DMS153 treated with DMSO at 0.1 percent for 48 hours (cell line): ENCODE data around the gene SCCPDH.
"Not testable (repeated sequence)": the region's sequence is repeated elsewhere in the genome, so short reads cannot be mapped to it uniquely, and the experiment has no call there.

Experiments used
- DNase-seq: peaks from one replicate; lab custom pipeline; 2025; ENCODE audit not compliant: unreplicated experiment; lab: John Stamatoyannopoulos, UW

SCCPDH gene

DNA sequence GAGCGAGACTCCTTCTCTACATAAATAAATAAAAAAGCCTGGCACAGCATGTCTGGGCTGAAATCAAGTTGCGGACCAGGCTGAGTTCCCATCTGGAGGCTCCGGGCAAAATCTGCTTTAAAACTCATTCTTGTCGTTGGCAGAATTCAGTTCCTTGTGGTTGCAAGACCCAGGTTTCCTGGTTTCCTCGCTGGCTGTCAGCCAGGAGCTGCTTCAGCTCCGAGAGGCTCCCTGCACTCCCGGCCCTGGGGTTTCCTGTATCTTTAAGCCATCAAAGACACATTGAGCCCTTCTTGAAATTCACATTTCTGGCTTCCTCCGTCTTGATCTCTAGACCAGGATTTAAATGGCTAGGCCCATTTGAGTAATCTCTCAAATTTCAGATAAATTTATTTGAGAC, 20.6 kb upstream of the SCCPDH start:
- no peak for DNase-seq

DNA sequence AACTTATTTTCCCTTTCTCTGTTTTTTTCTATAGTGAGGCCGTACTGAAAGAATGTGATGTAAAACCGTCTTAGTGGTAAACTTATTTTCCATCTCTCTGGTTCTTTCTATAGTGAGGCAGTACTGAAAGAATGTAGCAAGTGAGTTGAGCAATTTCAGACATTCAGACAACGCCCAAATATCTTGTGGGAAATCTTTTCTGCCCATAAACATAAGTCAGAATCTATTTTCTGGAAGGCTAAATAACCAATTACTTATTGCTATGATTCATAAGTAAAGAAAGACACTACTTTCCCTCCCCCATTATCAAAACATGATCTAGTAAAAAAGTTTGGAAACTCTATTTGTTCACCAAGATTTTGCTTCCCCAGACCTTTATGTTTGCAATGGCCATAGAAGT, 18.8 kb upstream of the SCCPDH start:
- DNase-seq = no peak

DNA sequence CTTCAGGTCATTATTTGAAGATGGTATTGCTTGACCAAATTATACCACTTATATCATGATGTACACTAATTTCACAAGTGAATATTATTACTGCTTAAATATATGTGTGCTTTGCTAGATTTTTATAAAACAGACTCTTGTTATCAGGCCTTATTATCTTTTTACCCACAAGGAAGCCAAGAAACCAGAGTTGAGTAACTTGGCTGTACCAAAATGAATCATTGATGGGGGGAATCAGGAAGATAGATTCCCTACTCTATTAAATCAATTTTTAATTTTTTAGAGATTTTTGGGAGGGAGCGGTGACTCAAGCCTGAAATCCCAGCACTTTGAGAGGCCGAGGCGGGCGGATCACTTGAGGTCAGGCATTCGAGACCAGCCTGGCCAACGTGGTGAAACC, 16.0 kb upstream of the SCCPDH start:
- DNase-seq = no peak

DNA sequence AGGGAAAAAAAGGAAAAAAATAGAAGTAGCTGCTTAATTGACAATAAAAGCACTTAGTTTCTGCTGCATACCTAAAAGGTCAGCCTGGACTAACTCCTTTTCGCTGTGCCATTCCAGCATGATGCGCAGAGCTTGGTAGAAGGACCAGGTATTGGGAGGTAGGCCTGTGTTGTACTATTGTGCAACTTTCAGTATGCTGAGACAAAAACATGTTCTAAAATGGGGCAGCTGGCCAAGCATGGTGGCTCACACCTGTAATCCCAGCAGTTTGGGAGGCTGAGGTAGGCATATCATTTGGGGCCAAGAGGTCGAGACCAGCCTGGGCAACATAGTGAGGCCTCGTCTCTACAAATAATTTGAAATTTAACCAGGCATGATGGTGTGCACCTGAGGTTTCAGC, 15.0 kb upstream of the SCCPDH start:
- no peak for DNase-seq

DNA sequence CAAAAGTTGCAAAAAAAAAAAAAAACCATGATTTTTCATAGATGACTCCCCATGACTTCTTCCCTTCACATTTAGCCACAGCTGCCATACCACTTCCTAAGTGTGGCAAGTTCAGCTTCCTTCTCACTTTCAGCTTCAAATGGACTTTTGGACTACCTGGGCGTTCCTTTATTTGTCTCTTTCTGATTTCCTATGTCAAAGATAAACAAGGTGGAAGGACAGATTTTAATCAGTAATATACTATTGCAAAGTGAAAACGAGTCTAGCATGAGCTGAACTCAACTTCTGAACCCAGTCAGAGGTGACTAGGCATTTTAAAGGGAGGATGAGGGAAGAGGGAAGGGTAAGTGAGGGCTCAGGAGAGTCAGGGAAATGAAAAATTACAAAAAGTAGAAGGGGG, 14.4 kb upstream of the SCCPDH start:
- DNase-seq = no peak

DNA sequence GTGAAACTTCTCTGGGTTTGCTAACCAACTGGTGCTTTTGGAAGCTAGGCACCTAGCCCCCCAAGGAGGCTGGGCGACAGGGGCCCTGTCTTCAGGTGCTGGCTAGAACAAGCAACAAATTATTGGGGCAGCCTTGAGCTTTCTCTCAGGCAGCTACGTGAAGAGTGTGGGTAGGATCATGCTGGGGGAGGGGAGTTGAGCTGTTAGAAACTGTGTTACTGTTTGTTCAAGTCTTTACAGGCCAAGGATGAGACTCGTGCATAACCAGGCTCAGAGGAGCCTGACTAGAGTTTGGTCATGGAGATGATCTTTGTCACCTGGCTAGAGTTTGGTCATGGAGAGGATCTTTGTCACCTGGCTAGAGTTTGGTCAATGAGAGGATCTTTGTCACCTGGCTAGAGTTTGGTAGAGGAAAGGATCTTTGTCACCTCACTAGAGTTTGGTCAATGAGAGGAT, 12.6 kb upstream of the SCCPDH start:
- no peak for DNase-seq

DNA sequence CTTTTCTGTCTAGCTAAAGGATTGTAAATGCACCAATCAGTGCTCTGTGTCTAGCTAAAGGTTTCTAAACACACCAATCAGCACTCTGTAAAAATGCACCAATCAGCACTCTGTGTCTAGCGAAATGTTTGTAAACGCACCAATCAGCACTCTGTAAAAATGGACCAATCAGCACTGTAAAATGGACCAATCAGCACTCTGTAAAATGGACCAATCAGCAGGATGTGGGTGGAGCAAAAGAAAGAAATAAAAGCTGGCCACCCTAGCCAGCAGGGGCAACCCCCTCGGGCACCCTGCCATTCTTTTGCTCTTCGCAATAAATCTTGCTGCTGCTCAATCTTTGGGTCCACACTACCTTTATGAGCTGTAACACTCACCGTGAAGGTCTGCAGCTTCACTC, 11.8 kb upstream of the SCCPDH start:
- not testable (repeated sequence) for DNase-seq

DNA sequence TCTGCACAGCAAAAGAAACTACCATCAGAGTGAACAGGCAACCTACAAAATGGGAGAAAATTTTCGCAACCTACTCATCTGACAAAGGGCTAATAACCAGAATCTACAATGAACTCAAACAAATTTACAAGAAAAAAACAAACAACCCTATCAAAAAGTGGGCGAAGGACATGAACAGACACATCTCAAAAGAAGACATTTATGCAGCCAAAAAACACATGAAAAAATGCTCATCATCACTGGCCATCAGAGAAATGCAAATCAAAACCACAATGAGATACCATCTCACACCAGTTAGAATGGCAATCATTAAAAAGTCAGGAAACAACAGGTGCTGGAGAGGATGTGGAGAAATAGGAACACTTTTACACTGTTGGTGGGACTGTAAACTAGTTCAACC, 4.8 kb upstream of the SCCPDH start:
- not testable (repeated sequence) for DNase-seq

DNA sequence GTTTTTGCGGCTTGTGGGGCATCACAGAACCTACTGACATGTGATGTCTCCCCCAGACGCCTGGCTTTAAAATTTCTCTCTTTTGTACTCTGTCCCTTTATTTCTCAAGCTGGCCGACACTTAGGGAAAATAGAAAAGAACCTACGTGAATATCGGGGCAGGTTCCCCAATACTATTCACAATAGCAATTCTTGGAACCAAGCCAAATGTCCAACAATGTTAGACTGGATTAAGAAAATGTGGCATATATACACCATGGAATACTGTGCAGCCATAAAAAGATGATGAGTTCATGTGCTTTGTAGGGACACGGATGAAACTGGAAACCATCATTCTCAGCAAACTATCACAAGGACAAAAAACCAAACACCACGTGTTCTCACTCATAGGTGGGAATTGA, 3.4 kb upstream of the SCCPDH start:
- not testable (repeated sequence) for DNase-seq

DNA sequence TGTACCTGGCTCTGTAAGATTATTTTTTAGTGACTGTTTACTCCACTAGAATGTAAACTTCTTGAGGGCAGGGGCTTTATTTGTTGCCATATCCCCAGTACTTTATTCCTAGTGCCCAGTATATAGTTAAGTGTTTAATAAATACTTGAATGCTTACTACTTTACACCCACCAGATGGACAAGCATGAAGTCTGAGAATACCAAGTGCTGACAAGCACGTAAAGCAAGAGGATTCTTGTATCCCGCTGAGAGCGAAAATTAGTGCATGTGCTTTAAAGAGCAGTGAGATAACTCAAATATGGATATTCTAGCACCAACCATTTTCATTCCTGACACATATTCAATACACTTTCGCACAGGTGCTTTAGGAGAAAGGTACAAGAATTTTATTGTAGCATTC, 1.5 kb upstream of the SCCPDH start:
- no peak for DNase-seq

DNA sequence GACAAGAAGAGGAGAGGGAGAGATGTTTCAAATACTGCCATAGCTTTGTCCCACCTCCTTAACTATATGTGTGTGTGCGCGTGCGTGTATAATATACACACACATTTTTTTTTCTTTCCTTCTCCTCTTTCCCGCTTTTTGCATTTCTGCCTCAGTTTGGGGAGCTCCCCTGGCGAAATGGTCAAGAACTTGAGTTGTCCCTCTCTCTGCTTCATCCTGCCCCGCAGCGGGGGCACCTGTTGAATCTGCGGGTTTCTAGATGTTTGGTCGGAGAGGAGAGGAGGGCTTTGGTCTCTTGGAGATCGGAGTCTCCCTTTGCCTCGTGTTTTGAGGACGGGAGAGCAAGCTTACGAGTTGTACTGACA, 504 bp downstream of the SCCPDH start:
- DNase-seq = no peak

DNA sequence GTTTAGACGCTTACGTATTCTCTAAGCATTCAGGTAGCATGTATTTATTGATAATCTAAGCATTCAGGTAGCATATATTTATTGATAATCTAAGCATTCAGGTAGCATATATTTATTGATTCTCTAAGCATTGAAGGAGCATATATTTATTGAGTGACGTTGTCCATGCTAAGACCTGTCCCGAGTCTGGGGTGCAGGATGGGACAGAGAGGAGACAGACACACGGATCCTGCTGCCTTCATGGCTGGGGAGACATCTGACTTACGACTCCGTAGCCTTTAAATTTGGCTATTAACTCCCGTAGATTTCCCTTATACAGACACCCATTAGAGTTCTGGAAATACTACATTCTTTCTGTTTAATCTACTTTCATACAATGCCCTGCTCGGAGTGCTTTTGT, 982 bp downstream of the SCCPDH start:
- DNase-seq = no peak

DNA sequence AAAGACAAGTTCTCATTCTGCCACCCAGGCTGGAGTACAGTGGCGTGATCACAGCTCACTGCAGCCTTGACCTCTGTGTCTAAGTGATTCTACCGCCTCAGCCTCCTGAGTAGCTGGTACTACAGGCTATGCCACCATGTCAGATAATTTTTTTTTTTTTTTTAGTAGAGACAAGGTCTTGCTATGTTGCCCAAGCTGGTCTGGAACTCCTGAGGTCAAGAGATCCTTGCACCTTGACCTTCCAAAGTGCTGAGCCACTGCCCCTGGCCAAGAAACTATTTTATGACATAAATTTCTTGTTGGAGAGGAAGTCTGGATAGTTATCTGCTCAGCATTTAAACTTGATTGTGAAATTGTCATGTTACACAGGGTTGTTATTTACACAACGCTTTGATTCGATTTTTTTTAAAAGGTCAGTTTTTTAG, 2.1 kb downstream of the SCCPDH start:
- no peak for DNase-seq

DNA sequence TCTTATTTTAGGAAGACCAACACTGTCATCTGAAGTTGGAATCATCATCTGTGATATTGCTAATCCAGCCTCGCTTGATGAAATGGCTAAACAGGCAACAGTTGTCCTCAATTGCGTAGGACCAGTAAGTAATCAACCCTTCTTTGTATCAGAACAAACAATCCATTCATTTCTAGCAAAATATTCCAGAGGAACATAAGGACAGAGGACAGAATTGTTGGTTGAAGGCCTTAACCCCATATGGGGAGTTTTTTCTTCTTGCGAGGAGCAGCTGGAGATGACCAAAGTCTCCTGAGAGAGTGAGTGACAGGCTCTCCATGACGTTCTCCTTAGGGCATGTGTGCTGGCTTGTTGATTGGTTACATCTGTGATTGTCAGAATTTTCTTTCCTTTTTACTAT, 2.7 kb downstream of the SCCPDH start:
- DNase-seq = no peak

DNA sequence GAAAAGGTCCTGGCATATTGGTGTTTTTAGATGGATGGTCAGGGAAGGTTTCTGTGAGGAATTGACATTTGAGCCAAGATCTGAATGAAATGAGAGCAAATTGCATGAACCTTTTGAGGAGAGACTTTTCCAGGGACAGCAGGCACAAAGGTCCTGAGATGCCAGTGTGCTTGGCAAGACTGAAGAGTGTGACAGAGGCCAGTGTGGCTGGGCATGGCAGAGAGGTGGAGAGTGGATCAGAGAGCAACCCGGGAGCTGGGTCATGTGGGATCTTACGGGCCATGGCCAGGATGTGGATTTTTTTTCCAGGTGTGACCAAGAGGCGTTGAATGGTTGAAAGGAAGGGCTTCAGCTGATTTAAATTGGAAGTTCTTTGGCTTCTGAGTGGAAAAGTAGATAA, 3.4 kb downstream of the SCCPDH start:
- DNase-seq = no peak

DNA sequence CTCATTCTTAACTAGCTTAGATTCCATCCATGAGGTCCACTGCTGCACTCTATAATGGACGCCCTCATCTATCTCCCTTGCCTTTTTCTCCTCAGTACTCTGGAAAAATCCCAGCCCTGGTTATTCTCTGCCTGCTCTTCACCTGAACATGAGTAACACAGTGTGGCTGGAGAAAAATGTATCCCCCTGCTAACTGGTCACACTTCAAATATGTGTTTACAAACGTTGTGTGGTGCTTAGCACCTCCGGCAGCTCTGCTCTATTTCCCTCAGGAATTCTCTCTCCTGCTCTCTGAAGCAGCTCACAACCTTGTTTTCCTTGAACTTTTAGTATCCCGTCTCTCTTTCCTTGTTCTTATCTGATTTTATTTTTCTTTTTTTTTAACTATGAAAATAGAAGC, 4.1 kb downstream of the SCCPDH start:
- no peak for DNase-seq

DNA sequence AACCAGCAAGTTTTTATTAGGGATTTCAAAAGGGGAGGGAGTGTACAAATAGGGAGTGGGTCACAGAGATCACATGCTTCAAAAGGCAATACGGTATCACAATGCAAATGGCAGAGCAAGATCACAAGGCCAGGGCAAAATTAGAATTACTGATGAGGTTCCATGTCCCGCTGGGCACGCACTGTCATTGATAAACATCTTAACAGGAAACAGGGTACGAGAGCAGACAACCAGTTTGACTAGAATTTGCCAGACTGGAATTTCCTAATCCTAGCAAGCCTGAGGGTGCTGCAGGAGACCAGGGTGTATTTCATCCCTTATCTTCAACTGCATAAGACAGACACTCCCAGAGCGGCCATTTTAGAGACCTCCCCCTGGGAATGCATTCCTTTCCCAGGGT, 4.8 kb downstream of the SCCPDH start:
- not testable (repeated sequence) for DNase-seq

DNA sequence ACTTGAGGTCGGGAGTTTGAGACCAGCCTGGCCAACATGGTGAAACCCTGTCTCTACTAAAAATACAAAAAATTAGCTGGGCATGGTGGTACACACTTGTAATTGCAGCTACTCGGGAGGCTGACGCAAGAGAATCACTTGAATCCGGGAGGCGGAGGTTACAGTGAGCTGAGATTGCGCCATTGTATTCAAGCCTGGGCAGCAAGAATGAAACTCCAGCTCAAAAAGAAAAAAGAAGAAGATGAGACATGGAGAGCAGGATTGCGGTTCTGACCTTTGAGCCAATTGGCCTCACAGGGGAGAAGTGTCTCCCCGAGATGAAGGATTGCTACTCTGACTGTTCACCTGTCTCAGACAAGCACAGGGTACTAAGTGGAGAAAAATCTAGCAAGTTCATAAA, 6.6 kb downstream of the SCCPDH start:
- no peak for DNase-seq

DNA sequence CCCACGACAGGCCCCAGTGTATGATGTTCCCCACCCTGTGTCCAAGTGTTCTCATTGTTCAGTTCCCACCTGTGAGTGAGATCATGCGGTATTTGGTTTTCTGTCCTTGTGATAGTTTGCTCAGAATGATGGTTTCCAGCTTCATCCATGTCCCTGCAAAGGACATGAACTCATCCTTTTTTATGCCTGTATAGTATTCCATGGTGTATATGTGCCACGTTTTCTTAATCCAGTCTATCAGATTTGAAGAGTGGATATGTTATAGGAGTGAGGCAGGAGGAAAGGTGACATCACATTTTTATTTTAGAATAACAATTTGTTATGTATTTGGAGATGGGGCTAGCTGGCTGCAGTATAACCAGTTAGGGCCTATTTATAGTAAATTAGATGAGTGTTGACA, 7.7 kb downstream of the SCCPDH start:
- DNase-seq = not testable (repeated sequence)

DNA sequence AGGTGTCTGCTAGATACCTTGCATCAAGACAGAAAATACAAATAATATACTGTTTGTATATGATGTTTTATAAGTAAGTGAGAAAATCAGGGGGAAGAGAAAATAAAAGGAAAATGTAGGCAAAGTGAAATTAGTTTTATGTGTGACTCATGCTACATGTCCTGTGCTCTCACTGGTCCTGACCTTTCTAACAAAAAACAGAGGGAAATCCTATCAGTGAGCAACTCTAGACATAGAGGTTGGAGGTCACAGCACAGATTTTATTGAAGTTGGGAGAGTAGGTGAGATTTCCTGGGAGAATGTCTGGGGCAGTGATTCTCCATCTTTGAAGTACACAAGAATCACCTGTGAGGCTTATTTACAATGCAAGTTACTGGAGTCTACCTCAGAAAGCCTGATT, 9.5 kb downstream of the SCCPDH start:
- DNase-seq = no peak

DNA sequence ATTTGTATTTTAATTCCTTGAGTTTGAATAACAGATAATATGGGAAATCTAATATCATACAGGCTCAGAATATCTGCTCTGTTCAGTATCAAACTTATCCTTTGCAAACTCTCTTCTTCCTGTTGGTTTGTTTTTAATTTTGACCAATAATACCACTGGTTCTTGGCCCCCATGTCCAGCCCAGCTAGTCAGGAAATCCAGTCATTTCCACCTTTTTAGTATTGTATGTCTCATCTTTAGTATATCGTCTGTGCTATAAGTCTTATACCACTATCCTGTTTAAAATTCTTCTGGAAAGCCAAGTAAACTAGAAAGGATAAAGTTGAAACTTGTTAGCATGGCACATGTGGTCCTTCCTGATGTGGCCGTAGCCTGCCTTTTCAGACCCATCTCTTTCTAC, 10.7 kb downstream of the SCCPDH start:
- no peak for DNase-seq

DNA sequence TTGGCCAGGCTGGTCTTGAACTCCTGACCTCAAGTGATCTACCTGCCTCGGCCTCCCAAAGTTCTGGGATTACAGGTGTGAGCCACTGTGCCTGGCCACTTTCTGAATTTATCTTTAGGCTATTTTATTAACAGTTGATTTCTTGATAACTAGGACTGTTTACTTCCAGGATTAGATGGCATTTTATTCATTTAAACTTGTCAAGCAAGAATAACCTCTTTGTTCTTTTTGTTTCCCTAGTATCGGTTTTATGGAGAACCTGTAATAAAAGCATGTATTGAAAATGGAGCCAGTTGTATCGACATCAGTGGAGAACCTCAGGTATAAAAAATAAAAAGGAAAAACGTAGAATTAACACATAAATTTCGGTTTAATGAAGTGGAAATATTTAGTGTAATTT, 11.5 kb downstream of the SCCPDH start:
- DNase-seq = no peak

DNA sequence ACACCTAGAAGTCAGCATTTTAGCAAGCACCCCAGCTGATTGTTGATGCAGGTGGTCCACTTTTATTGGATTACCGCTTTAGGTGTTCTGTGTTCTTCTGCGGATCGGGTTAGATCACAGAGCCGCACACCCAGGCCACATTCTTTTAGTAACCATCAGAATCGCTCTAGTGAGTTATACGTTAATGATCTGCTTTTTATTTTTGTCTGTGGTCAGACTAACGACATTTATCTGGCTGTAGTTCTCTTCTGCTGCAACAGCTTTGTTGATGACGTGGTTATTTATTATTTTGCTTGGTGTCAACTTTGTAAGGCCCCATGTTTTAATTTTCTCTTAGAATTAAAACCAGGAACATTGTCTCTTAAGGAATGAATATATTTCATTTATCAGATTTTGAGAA, 18.2 kb downstream of the SCCPDH start:
- no peak for DNase-seq

DNA sequence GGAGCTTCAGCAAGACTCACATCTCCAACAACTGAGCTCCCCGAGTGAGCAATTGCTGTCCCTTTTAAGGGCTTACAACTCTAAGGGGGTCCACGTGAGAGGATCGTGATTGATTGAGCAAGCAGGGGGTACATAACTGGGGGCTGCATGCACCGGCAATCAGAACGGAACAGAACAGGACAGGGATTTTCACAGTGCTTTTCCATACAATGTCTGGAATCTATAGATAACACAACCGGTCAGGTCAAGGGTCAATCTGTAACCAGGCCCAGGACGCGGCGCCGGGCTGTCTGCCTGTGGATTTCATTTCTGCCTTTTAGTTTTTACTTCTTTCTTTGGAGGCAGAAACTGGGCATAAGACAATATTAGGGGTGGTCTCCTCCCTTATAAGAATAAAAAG, 21.9 kb downstream of the SCCPDH start:
- DNase-seq = not testable (repeated sequence)
